GM21515 (cell line): Measurements from ENCODE around the gene GGTA1.
"Not testable (repeated sequence)": the region's sequence is repeated elsewhere in the genome, so short reads cannot be mapped to it uniquely, and the experiment has no call there.

ENCODE experiments used
- ATAC-seq: cut with Tn5 transposase; IDR thresholded peaks from one replicate; pipeline ENCODE4 v1.9.1; 2021; ENCODE audit not compliant: unreplicated experiment

Gene GGTA1

DNA sequence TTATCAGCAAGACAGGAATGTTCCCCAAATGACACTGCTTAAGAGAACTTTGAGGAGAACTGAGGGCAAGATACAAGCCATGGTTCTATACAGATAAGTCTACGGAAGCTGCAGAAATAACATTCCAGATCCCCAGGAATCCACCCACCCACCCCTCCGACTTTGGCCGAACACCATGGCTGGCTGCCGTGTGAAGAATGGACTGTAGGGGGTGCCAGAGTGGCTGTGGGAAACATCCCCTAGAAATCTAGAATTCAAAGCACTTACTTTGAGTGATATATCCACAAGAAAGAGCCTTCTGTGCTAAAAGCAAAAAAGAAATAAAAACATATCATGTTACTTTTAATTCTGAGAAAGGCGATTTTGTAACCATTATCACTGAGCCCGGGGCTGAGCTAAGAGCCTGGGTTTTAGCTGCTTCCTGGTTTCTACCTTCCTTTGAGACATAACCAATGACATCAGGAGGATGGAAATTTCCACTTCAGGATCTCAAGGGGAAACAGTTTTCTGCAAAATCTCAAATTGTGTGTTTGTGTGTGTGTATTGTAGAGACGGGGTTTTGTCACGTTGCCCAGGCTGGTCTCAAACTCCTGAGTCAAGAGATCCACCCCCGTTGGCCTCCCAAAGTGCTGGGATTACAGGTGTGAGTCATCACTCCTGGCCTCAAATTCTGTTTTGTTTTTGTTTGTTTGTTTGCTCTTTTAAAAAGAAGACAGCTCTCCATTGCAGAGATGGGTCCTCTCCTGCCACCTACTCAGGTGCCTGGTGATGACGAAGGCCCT, 36.4 kb downstream of the GGTA1 start:
- ATAC-seq, result no peak

DNA sequence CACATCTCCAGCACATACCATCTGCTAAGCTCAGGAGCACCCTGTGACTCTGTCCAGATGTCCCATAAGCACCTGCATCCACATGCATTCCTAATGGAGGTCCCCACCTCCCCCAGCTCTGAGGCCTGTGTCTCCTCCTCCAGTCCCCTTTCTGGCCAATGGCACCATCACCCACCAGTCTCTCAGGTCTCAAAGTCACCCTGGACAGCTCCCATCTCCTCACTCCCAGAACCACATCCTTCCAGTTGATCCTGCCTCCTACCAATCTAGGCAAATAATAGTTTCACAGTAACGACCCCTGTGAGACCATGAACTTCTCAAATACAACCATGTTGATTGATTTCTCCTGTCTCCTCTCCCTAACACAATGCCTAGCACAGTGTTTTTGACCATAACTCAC, 40.1 kb downstream of the GGTA1 start:
- no peak for ATAC-seq

DNA sequence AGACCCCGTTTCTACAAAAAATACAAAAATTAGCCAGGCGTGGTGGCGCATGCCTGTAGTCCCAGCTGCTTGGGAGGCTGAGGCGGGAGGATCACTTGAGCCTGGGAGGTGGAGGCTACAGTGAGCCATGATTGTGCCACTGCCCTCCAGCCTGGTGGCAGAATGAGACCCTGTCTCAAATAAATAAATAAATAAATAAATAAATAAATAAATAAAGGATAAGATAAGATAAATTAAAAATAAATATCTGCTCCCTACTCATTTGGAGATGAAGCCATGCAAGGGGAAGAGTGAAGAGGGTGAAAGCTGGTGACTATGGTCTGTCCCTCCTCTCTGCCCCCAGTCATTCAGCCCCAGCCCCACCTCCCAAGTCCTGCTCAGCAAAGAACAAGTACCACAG, 41.2 kb downstream of the GGTA1 start:
- ATAC-seq, result not testable (repeated sequence)

GRCh38 chr9:121455527-121456239, 44.0 kb downstream of the GGTA1 start:
- ATAC-seq, result no peak

- no peak for ATAC-seq
Measured at GRCh38 chr9:121454972-121455371, 44.7 kb downstream of the GGTA1 start.

DNA sequence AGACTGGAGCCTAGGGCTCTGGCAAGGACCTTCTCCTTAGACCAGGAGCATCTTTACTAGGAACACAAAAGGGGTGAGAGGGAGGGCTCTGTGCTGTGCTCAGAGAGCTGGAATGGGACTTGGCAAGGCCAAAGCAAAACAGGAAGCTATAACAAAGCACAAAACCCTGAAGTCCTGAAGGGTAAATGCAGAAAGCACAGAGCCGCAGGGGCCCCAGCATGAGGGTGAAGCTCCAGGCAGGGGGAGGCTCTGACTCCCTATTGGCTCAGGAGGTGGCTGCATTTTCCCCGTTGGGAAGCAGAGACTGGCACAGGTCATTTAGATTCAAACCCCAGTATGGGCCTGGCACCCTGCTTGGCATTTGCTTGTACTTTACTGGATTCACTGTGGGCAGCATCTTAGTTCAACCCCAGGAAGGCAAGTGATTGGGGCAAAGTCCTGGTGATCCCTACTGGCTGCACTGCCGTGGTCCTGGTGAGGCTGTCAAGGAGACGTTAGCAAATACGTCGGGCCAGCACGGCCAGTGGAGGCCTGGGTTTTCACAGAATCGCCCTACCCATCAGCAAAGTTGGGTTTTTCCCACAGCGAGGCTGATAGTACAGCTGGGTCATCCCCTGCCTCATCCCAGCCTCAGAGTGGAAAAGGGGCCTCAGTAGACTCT, 46.3 kb downstream of the GGTA1 start:
- ATAC-seq, result no peak

DNA sequence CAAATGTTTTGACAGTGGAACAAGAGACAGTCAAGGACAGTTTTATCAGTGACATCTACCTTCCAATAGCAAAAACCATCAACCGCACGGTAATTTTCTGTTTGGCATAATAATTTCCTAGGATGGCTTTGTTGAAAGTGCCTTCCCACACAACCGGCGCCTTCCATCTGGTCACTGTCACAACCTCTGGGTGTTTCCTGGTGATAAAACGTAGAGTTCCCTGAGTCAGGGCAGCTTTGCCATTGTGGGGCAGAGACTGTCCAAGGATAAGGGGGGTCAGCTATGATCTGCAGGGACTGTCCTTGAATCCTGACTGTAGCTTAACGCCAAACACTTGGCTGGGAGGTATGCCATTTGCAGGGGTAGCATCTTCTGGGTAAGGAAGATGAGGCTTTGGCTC, 47.6 kb downstream of the GGTA1 start:
- ATAC-seq, result no peak

DNA sequence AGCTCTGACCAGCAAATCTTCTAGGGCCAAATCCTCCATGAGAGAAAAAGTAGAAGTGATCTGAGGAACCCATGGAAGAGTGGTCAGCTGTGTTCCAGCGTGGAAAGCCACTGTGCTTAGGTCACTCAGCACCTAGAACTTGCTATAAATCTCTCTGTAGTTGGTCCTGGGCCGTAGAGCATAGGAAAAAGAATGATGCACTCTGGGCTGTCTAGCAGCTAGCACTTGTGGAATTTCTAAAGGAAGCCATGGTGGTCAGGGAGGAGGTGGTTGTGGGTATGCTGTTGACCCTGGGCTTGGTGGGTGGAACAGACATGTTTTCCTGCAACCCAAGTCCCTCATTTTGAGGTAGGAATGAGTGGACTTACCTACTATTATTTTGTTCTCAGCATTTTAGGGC, 48.1 kb downstream of the GGTA1 start:
- no peak for ATAC-seq

- ATAC-seq, result no peak
Measured at GRCh38 chr9:121450241-121450640, 49.4 kb downstream of the GGTA1 start.

- ATAC-seq, result no peak
Measured at GRCh38 chr9:121449786-121450185, 49.9 kb downstream of the GGTA1 start.

GRCh38 chr9:121447321-121447834, 52.3 kb downstream of the GGTA1 start:
- ATAC-seq, result no peak

DNA sequence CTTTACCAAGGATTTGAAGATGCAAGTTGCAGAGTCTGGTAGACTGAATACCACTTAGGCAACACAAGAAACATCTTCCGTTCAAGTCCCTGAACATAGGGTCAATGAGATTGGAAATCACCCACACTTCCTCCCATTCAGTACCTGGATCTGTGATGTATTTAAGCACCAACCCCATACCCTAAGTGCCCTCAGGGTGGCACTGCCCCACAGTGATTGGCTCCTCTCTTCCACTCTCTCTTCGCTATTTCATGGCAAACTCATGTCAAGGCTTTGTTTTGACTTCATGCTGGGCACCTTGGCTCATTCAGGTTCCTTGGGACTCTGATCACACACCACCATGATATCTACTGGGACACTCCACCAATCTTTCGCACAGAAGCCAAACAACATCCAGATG, 53.7 kb downstream of the GGTA1 start:
- no peak for ATAC-seq

GRCh38 chr9:121443981-121444380, 55.7 kb downstream of the GGTA1 start:
- ATAC-seq, result no peak

DNA sequence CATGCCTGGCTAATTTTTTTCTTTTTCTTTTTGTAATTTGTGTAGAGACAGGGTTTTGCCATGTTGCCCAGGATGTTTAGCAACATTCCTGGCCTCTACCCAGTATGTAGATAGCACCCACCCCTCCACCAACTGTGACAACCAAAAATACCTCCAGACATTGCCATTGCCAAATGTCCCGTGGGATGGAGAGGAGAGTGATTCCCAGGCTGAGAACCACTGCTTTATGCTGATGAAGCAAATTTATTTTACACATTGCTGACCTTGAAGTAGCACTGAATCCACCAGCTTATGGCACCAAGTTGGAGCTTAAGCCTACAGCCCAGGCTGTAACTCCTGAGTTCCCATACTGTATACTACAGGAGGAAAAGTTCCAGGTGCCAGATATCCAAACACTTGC, 58.5 kb downstream of the GGTA1 start:
- ATAC-seq, result no peak

DNA sequence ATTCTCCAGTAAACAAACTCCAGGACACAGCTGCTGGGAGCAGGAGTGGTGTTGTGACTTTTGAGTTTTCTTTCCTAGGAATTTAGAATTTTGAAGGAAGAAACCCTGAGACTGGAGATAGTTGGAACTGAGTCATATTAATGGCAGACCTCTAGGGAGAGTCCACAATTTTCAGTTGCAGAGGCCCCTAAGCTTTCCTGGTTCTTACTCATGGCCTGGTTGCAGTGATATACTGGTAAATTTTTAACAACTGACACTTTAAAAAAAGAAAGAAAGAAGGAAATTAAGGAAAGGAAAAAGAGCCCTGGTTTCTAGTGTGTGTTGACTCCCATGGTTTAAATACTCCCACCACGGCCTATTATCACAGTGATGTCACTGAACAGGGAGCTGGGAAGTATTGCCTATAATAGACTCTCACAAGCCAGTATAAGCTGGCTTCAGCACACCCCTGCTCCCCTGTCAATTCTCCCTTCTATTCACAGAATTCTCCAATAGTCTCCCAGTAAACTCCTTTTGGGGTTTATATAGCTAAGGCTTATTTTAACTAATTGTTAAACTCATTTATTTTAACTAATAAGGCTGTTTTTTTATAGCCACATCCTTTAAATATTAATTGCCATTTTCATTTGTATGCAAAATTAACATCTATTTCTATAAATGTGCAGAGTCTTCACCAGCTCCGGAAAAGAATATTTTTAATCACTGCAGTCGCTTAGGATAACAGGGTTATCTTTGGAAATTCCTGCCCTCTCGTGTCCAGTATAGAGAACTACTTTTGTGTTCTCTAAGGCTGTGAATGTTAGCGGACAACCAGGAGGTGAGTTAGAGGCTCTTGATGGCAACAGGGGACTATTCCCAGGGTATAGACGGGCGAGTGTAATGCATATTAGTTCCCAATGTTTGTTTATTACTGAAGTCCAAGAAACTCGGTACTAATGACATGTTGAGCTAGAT, 59.7 kb downstream of the GGTA1 start:
- ATAC-seq, result no peak

DNA sequence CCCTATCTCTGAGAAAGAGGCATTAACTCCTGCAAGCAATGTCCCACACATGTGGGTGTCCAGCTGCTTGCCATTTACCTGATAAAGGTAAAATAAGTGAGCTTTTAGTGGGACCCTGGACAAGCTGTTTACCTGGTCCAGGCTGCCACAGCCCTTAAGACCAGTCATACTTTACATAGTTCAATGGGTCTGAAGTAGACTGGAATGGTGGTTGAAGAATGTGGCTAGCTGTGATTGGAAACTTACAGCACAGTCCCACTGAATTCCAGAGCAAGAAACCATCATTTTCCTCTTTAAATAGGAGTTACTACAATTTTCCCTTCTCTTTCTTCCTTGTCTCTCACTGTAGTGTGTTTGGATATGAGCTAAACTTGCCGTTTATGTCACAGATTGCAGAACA, 60.6 kb downstream of the GGTA1 start:
- no peak for ATAC-seq

DNA sequence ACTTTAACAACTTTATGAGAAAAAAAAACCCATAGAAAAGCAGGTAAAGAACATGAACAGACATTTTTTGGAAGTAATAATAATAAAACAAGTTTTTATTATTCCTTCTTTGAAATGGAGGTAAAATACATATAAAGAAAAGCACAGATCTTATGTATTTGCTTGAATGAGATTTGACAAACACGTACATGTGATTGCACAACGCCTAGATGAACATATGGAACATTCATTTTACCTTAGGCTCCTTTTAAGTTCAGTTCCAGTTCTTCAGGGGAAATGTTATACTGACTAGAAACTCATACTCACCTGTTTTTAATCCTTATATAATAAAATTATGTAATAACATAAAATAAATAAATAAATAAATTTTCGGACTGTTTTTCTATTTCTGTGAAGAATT, 61.8 kb downstream of the GGTA1 start:
- ATAC-seq, result no peak

- ATAC-seq, result not testable (repeated sequence)
Measured at GRCh38 chr9:121437046-121437445, 62.6 kb downstream of the GGTA1 start.

DNA sequence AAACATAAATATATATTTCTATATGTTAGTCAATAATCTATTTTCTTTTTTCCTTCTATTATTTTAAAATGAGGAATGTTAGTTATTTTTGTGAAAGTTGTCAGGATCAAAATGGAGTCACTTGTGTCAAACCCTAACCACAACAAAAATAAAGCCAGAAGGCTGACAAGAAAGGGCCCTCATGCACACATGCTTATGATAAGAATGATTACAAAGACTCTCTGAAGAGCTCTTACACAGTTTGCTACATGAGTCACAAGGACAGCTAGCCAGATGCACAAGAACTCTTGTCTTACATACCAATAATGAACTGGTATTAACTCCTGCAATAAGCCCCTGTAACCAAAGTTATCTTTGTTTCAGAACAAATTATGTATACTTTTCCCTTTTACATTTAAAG, 64.7 kb downstream of the GGTA1 start:
- no peak for ATAC-seq

- no peak for ATAC-seq
Measured at GRCh38 chr9:121427899-121428298, 71.7 kb downstream of the GGTA1 start.

- no peak for ATAC-seq
Measured at GRCh38 chr9:121424024-121424432, 75.6 kb downstream of the GGTA1 start.
